ENCODE data around the gene LPIN1. TPM values are rescaled to one million over a fixed set of nuclear protein-coding genes. Genes with fewer than 3 reads are reported as not detected.
A peak's percentile ranks its signal among the peaks of the same experiment; 100 is the strongest.

The LPIN1 gene
- total RNA-seq, 4 donors from 2014 or later = 55.2 to 77.0 (median 72.8) TPM

GRCh38 chr2:11784747-11785610 is 38.5 kb downstream of the LPIN1 start:
- Histone ChIP-seq H3K27ac (replicated peaks in 1 of 4) (no peak overlapping the region), H3K4me3 (peak overlapping the region; percentile 31 to 45 (median 40)), H3K27me3 (no peaks in the 10 kb centered on the region), H3K36me3 (peaks cover 76 to 100% (median 98%) of the 10 kb centered on the region in 4 donors), H3K9me3 (no peaks in the 10 kb centered on the region), H3K4me1 (peaks cover 0 to 8% (median 7%) of the 10 kb centered on the region in 4 donors)
- intact Hi-C loops (cut with DNase I) = no loop called here
- 39% methylated on average over 29 of the region's 50 CpGs for WGBS
- DNase-seq (ENCODE audit: extremely low spot score) = no peak
- TF ChIP-seq POLR2A (IDR thresholded peaks at IDR 0.05; ENCODE audit: low read depth) = no peak
- peak in 1 of 2 donors; percentile 10 for TF ChIP-seq POLR2AphosphoS5 (IDR thresholded peaks at IDR 0.05)
- TF ChIP-seq EP300 (IDR thresholded peaks at IDR 0.05) = no peak
- peak; percentile 67 to 98 (median 82) for TF ChIP-seq CTCF (IDR thresholded peaks at IDR 0.05)

- H3K4me1 ChIP-seq = peaks cover 0 to 8% (median 7%) of the 10 kb centered on the region in 4 donors
- H3K27me3 ChIP-seq = no peaks in the 10 kb centered on the region
- no peak overlapping the region for H3K27ac ChIP-seq (replicated peaks in 1 of 4)
- no peaks in the 10 kb centered on the region for H3K9me3 ChIP-seq
- no peak overlapping the region for H3K4me3 ChIP-seq
- no peak for DNase-seq (ENCODE audit: extremely low spot score)
- intact Hi-C loops (cut with DNase I) = no loop called here
- 92% methylated on average over 6 of the region's 9 CpGs for WGBS
- TF ChIP-seq CTCF (IDR thresholded peaks at IDR 0.05) (no peak), POLR2AphosphoS5 (IDR thresholded peaks at IDR 0.05) (no peak), POLR2A (IDR thresholded peaks at IDR 0.05; ENCODE audit: low read depth) (no peak), EP300 (IDR thresholded peaks at IDR 0.05) (no peak)
- peaks cover 70 to 100% (median 97%) of the 10 kb centered on the region in 4 donors for H3K36me3 ChIP-seq
These were observed 39.1 kb downstream of the LPIN1 start for GRCh38 chr2:11785611-11785940.

GRCh38 chr2:11786191-11786590 is 39.8 kb downstream of the LPIN1 start:
- H3K9me3 ChIP-seq = no peaks in the 10 kb centered on the region
- TF ChIP-seq CTCF (IDR thresholded peaks at IDR 0.05) (no peak), POLR2AphosphoS5 (IDR thresholded peaks at IDR 0.05) (no peak), EP300 (IDR thresholded peaks at IDR 0.05) (no peak), POLR2A (IDR thresholded peaks at IDR 0.05; ENCODE audit: low read depth) (no peak)
- peaks cover 66 to 100% (median 96%) of the 10 kb centered on the region in 4 donors for H3K36me3 ChIP-seq
- no peak overlapping the region for H3K4me3 ChIP-seq
- DNase-seq (ENCODE audit: extremely low spot score) = no peak
- no peaks in the 10 kb centered on the region for H3K27me3 ChIP-seq
- intact Hi-C loops (cut with DNase I) = no loop called here
- 96% methylated on average over 7 of the region's 9 CpGs for WGBS
- H3K4me1 ChIP-seq = peaks cover 0 to 8% (median 7%) of the 10 kb centered on the region in 4 donors
- no peak overlapping the region for H3K27ac ChIP-seq (replicated peaks in 1 of 4)

DNA sequence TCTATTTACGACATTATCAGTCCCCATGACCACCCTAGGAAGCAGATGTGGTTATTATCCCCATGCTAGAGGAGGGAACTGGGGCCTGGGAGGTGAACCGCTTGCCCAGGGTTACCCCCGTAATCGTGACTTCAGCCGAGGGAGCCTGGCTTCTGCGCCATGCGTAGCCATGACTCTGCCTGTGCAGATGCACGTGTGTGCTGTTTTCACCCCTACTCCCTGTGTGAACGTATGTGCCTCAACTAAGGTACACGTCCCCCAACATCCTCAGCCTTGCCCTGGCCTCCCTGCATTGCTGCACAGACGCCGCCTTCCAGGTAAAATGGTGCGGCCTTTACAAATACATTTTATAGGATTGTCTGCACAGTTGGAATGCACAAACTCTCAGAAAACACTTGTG is 40.2 kb downstream of the LPIN1 start:
- H3K4me3 ChIP-seq = no peak overlapping the region
- peaks cover 0 to 8% (median 7%) of the 10 kb centered on the region in 4 donors for H3K4me1 ChIP-seq
- WGBS = 95% methylated on average over 11 of the region's 13 CpGs
- intact Hi-C loops (cut with DNase I) = no loop called here
- no peaks in the 10 kb centered on the region for H3K9me3 ChIP-seq
- no peaks in the 10 kb centered on the region for H3K27me3 ChIP-seq
- TF ChIP-seq POLR2A (IDR thresholded peaks at IDR 0.05; ENCODE audit: low read depth) (no peak), CTCF (IDR thresholded peaks at IDR 0.05) (no peak), EP300 (IDR thresholded peaks at IDR 0.05) (no peak), POLR2AphosphoS5 (IDR thresholded peaks at IDR 0.05) (no peak)
- no peak for DNase-seq (ENCODE audit: extremely low spot score)
- peaks cover 70 to 98% (median 93%) of the 10 kb centered on the region in 4 donors for H3K36me3 ChIP-seq
- H3K27ac ChIP-seq (replicated peaks in 1 of 4) = no peak overlapping the region

Measured in esophagus muscularis mucosa (tissue), 4 donors.